OCI-LY1 (cell line): Measurements from ENCODE around the gene JAG1.

ENCODE experiments used
- H2AFZ ChIP-seq: fragments of 200-600 bp; sonication (generic), shearing (Covaris generic); 2 replicates; pipeline ENCODE4 v1.6.0; 2014; ENCODE audit warnings: antibody characterized with exemption, mild to moderate bottlenecking, low read length
- H3F3A ChIP-seq: fragments of 200-600 bp; sonication (generic), shearing (Covaris generic); 2 replicates; pipeline ENCODE4 v1.6.0; 2014; ENCODE audit warnings: mild to moderate bottlenecking, antibody characterized with exemption, low read length, moderate library complexity; ENCODE audit not compliant: insufficient read depth
- H3K27ac ChIP-seq: fragments of 200-600 bp; sonication (generic); 2 replicates; pipeline ENCODE4 v1.5.1; 2014; ENCODE audit warnings: low read length, mixed run types, mild to moderate bottlenecking, low read depth; ENCODE audit not compliant: poor library complexity, severe bottlenecking
- H3K27me3 ChIP-seq: fragments of 200-600 bp; sonication (generic); 2 replicates; pipeline ENCODE4 v1.6.0; 2014; ENCODE audit warnings: antibody characterized with exemption, mild to moderate bottlenecking, low read length, moderate library complexity; ENCODE audit not compliant: insufficient read depth
- H3K36me3 ChIP-seq: fragments of 200-600 bp; sonication (generic); 2 replicates; pipeline ENCODE4 v1.6.1; 2014; ENCODE audit warnings: mild to moderate bottlenecking, antibody characterized with exemption, low read length, moderate library complexity, mixed read lengths; ENCODE audit not compliant: insufficient read depth
- H3K4me1 ChIP-seq: fragments of 200-600 bp; sonication (generic); 2 replicates; pipeline ENCODE4 v1.5.1; 2014; ENCODE audit warnings: mild to moderate bottlenecking, low read length, moderate library complexity; ENCODE audit not compliant: insufficient read depth, severe bottlenecking
- H3K4me2 ChIP-seq: fragments of 200-600 bp; sonication (generic), shearing (Covaris generic); 2 replicates; pipeline ENCODE4 v1.6.1; 2014; ENCODE audit warnings: low read length
- H3K4me3 ChIP-seq: fragments of 200-600 bp; sonication (generic); 2 replicates; pipeline ENCODE4 v1.5.1; 2014; ENCODE audit warnings: low read length, low read depth, mild to moderate bottlenecking, mixed read lengths; ENCODE audit not compliant: poor library complexity, severe bottlenecking
- H3K79me2 ChIP-seq: fragments of 200-600 bp; shearing (Covaris generic); 2 replicates; pipeline ENCODE4 v1.6.1; 2016; ENCODE audit warnings: mixed run types, low read length, mixed read lengths; ENCODE audit not compliant: insufficient read depth
- H3K9ac ChIP-seq: fragments of 200-600 bp; sonication (generic), shearing (Covaris generic); 2 replicates; pipeline ENCODE4 v1.6.1; 2014; ENCODE audit warnings: mild to moderate bottlenecking, low read length, mixed read lengths
- H3K9me2 ChIP-seq: fragments of 200-600 bp; sonication (generic), shearing (Covaris generic); 2 replicates; pipeline ENCODE4 v1.6.1; 2014; ENCODE audit warnings: low read depth, mild to moderate bottlenecking, low read length, mixed read lengths
- H3K9me3 ChIP-seq: fragments of 200-600 bp; shearing (Covaris generic); 2 replicates; pipeline ENCODE4 v1.6.1; 2014; ENCODE audit warnings: low read length, mixed read lengths
- H4K20me1 ChIP-seq: fragments of 200-600 bp; sonication (generic), shearing (Covaris generic); 2 replicates; pipeline ENCODE4 v1.6.0; 2016; ENCODE audit warnings: mild to moderate bottlenecking, low read length; ENCODE audit not compliant: insufficient read depth
- CTCF ChIP-seq: fragments of 200-600 bp; sonication (generic), shearing (Covaris generic); IDR thresholded peaks from 2 replicates; pipeline ENCODE4 v1.5.1; 2017; ENCODE audit warnings: mild to moderate bottlenecking, antibody characterized with exemption, low read length, moderate library complexity, mixed read lengths
- EZH2 ChIP-seq: fragments of 200-600 bp; sonication (generic), shearing (Covaris generic); IDR thresholded peaks from 2 replicates; pipeline ENCODE4 v1.8.0; 2017; ENCODE audit warnings: borderline replicate concordance, mixed run types, mild to moderate bottlenecking, antibody characterized with exemption, low read length, moderate library complexity, mixed read lengths

JAG1 gene

GRCh38 chr20:10680571-10680970 lies 6.8 kb upstream of the JAG1 start:
- TF ChIP-seq CTCF (no peak), EZH2 (no peak)
- Histone ChIP-seq H3K4me1 (no peaks in the 10 kb centered on the region), H3K36me3 (no peaks in the 10 kb centered on the region), H4K20me1 (no peaks in the 10 kb centered on the region), H3K9me3 (no peaks in the 10 kb centered on the region), H3K27me3 (peaks cover 4% of the 10 kb centered on the region; the same call in 1 of the 2 replicates), H3F3A (no peaks in the 10 kb centered on the region), H3K9ac (no peak overlapping the region), H3K27ac (no peak overlapping the region), H3K4me2 (no peak overlapping the region), H2AFZ (no peak overlapping the region), H3K4me3 (no peak overlapping the region), H3K9me2 (no peaks in the 10 kb centered on the region), H3K79me2 (no peaks in the 10 kb centered on the region)

- Histone ChIP-seq H3K4me3 (no peak overlapping the region), H3K27me3 (no peaks in the 10 kb centered on the region; the same call in 1 of the 2 replicates), H3K4me2 (no peak overlapping the region), H3K9ac (no peak overlapping the region), H3K4me1 (peaks cover 4% of the 10 kb centered on the region), H4K20me1 (no peaks in the 10 kb centered on the region), H3K79me2 (no peaks in the 10 kb centered on the region), H3K36me3 (no peaks in the 10 kb centered on the region), H3F3A (no peaks in the 10 kb centered on the region), H3K27ac (no peak overlapping the region), H3K9me2 (no peaks in the 10 kb centered on the region), H3K9me3 (no peaks in the 10 kb centered on the region), H2AFZ (no peak overlapping the region)
- TF ChIP-seq CTCF (no peak), EZH2 (no peak)
These were observed 5.5 kb upstream of the JAG1 start for GRCh38 chr20:10679269-10679668.

- H3F3A ChIP-seq: no peaks in the 10 kb centered on the region
- no peaks in the 10 kb centered on the region; the same call in 1 of the 2 replicates for H3K27me3 ChIP-seq
- H3K4me1 ChIP-seq: peaks cover 21% of the 10 kb centered on the region
- no peak overlapping the region for H3K4me2 ChIP-seq
- no peaks in the 10 kb centered on the region for H3K9me3 ChIP-seq
- H3K79me2 ChIP-seq: no peaks in the 10 kb centered on the region
- H2AFZ ChIP-seq: no peak overlapping the region
- H3K27ac ChIP-seq: no peak overlapping the region
- no peaks in the 10 kb centered on the region for H4K20me1 ChIP-seq
- H3K9me2 ChIP-seq: no peaks in the 10 kb centered on the region
- TF ChIP-seq CTCF (no peak), EZH2 (no peak)
- no peaks in the 10 kb centered on the region for H3K36me3 ChIP-seq
- H3K9ac ChIP-seq: no peak overlapping the region
- H3K4me3 ChIP-seq: no peak overlapping the region
These were observed 2.7 kb upstream of the JAG1 start for GRCh38 chr20:10676518-10676917.
